Right atrium auricular region (tissue), 2 donors: ENCODE data around the gene LCN12. TPM values are rescaled to one million over a fixed set of nuclear protein-coding genes. Genes with fewer than 3 reads are reported as not detected.

Source experiments
- DNase-seq: peaks from one replicate; pipeline ENCODE4 v3.0.0-alpha.2; 2019; ENCODE audit warnings: low spot score
- H3K27ac ChIP-seq, 2 donors: fragments of 200-600 bp; sonication (generic); 1 replicate in 1 of 2; 2 replicates in 1 of 2; pipeline ENCODE4 v1.5.1; 2016 to 2019
- H3K27me3 ChIP-seq, 2 donors: fragments of 200-600 bp; sonication (generic); one replicate each; pipeline versions ENCODE4 v1.5.1 to v1.6.0; 2017 to 2019
- H3K36me3 ChIP-seq: fragments of 200-600 bp; sonication (generic); one replicate; pipeline ENCODE4 v1.5.1; 2016
- H3K4me1 ChIP-seq, 2 donors: fragments of 200-600 bp; sonication (generic); one replicate each; pipeline versions ENCODE4 v1.5.1 to v1.6.0; 2017 to 2019
- H3K4me3 ChIP-seq, 2 donors: fragments of 200-600 bp; sonication (generic); 1 replicate in 1 of 2; 2 replicates in 1 of 2; pipeline ENCODE4 v1.5.1; 2017 to 2019; ENCODE audit warnings: mild to moderate bottlenecking in 1 of 2, moderate library complexity in 1 of 2
- H3K9me3 ChIP-seq, 2 donors: fragments of 200-600 bp; sonication (generic); one replicate each; pipeline ENCODE4 v1.5.1; 2019
- total RNA-seq, 2 donors: library from RNA; depleted of rRNA; stranded (reverse); fragments of >200 nt; gene quantifications; one replicate each; pipeline ENCODE4 v1.1.0, GENCODE V29; 2016
- TF ChIP-seq, protein P1 (sequence below), 2 donors: fragments of 200-600 bp; sonication (generic); IDR thresholded peaks; one replicate each; pipeline ENCODE4 v1.5.1; 2019; ENCODE audit warnings: antibody characterized with exemption in 2 of 2

LCN12 gene
- total RNA-seq, 2 donors from 2014 or later = 10.8 to 11.3 TPM

DNA sequence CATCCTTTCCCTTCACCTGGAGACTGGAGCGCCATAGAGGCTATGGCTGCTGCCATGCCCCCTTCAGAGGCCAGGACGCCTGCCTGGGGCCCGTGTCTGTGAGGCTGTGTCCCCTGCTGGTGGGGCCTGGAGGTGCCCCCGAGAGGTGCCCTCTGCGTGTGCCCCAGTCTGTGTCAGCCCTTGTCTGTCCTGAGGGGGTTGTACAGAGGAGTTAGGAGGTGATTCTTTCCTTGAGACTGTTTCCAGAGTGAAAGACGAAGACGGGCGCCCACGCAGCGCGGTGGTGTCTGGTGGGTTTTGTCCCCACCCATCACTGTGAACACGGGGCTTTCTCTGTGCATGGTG lies 41.2 kb upstream of the LCN12 start:
- Histone ChIP-seq H3K27ac (no peak overlapping the region), H3K9me3 (no peaks in the 10 kb centered on the region), H3K4me1 (no peaks in the 10 kb centered on the region), H3K36me3 (peaks cover 25% of the 10 kb centered on the region), H3K27me3 (no peaks in the 10 kb centered on the region), H3K4me3 (no peak overlapping the region)
- TF ChIP-seq, protein P1, sequence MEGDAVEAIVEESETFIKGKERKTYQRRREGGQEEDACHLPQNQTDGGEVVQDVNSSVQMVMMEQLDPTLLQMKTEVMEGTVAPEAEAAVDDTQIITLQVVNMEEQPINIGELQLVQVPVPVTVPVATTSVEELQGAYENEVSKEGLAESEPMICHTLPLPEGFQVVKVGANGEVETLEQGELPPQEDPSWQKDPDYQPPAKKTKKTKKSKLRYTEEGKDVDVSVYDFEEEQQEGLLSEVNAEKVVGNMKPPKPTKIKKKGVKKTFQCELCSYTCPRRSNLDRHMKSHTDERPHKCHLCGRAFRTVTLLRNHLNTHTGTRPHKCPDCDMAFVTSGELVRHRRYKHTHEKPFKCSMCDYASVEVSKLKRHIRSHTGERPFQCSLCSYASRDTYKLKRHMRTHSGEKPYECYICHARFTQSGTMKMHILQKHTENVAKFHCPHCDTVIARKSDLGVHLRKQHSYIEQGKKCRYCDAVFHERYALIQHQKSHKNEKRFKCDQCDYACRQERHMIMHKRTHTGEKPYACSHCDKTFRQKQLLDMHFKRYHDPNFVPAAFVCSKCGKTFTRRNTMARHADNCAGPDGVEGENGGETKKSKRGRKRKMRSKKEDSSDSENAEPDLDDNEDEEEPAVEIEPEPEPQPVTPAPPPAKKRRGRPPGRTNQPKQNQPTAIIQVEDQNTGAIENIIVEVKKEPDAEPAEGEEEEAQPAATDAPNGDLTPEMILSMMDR (IDR thresholded peaks at IDR 0.05) = no peak
- no peak for DNase-seq

DNA sequence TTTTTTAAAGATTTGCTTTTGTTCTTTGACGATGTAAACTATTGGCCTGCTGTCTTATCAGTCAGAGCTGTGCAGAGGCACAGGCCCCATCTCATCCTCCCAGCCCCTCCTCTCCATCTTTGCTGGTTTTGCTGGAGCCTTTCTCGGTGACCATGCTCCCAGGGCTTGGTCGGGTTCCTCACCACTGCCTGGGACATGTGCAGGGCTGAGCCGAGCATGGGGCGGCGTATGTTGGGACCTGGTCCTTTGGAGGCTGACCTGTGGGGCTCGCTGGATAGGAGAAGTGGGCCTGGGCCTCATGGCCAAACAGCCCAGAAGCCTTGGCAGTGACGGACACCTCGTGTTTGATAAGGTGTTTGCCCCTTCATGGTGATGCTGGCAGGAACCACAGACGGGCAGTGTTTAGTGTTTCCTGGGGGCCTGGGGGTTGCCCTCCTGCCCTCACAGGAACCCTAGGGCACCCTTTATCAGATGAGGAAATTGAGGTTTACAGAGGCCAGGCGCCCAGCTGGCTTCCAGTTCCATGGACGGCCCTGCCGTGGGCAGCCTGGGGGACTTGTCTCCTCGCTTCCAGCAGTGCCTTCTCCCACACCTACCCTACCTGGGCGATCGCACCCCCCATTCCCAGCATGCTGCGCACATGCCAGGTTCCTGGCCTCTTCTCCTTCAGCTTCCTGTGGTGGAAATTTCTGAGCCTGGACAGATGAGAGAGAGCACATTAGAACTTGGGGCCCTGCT lies 38.2 kb upstream of the LCN12 start:
- no peak overlapping the region for H3K4me3 ChIP-seq
- no peak for DNase-seq
- H3K27me3 ChIP-seq = no peaks in the 10 kb centered on the region
- H3K27ac ChIP-seq = no peak overlapping the region
- no peaks in the 10 kb centered on the region for H3K4me1 ChIP-seq
- TF ChIP-seq, protein P1 (IDR thresholded peaks at IDR 0.05) = no peak
- H3K9me3 ChIP-seq = no peaks in the 10 kb centered on the region
- H3K36me3 ChIP-seq = peaks cover 29% of the 10 kb centered on the region

DNA sequence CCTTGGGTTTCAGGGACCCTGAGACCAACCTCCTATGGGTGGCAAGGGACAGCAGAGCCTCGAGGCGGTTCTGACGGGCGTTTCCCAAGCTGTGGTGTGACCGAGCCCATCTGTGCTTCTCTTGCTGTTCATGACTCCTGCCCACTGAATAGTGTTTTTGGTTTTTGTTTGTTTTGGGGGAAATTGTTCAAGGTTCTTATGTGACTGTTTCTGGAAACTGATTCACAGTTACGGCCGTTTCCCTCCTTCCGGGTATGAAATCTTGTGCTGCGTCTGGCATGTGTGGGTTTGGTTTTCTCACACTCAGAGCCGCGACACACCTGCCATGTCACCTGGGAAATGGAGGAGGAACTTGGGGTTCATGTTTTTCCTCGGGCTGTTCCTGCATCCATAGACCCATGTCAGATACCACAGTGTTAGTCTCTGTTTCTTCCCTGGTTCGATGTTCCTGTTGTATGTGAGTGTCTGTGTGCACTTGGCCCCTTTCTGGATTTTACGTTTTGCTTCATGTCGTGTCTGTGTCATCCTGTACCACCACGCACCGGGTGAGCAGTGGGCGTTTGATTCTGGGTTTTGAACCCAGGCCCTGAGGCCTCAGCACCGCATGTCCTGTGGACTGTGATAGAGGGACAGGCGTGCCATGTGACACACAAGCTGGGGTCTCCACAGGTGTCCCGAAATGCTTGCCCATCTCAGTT lies 36.3 kb upstream of the LCN12 start:
- no peaks in the 10 kb centered on the region for H3K4me1 ChIP-seq
- no peak overlapping the region for H3K27ac ChIP-seq
- no peaks in the 10 kb centered on the region for H3K27me3 ChIP-seq
- TF ChIP-seq, protein P1 (IDR thresholded peaks at IDR 0.05) = no peak
- peaks cover 28% of the 10 kb centered on the region for H3K36me3 ChIP-seq
- H3K9me3 ChIP-seq = no peaks in the 10 kb centered on the region
- H3K4me3 ChIP-seq = no peak overlapping the region
- no peak for DNase-seq

DNA sequence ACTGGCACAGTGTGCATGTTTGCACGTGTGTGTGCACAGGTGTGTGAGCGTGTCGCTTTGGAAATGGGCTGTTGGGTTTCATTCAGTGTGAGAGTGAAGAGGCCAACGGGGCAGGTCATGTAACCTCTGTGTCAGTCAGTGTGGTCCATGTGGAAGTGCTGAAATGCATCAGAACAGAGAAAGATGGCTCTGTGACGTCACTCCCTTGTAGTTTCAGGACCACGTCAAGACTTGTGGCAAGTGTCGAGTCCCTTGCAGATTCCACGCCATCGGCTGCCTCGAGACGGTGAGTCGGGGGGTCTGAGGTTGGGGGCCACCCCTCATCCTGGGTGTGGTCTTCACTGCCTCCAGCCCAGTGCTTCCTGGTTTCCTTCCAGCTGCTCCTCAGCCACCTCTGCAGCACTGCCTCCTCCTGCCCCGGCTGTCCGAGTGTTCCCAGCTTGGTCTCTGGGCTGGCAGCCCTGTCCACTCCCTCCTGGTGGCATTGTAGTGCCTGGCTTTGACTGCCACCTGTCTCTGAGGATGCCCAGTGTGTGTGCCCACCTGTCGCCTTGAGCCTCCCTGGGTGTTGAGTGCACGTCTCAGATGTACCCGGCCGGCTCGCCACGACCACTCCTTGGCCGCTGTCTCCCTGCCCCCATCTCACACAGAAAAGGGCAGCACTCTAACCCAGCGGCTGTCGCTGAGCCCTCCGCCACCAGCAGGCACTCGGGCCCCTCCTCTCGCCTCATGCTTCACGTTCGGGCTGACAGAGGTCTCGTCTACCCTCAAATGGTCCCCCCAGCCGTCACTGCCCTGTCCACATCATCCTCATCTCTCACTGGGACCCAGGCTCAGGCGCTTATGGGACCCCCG lies 35.5 kb upstream of the LCN12 start:
- H3K4me1 ChIP-seq = peaks cover 0 to 5% of the 10 kb centered on the region in 2 donors
- TF ChIP-seq, protein P1 (IDR thresholded peaks at IDR 0.05) = no peak
- no peak overlapping the region for H3K4me3 ChIP-seq
- no peaks in the 10 kb centered on the region for H3K9me3 ChIP-seq
- no peaks in the 10 kb centered on the region for H3K27me3 ChIP-seq
- no peak overlapping the region for H3K27ac ChIP-seq
- H3K36me3 ChIP-seq = peaks cover 31% of the 10 kb centered on the region
- DNase-seq = no peak

DNA sequence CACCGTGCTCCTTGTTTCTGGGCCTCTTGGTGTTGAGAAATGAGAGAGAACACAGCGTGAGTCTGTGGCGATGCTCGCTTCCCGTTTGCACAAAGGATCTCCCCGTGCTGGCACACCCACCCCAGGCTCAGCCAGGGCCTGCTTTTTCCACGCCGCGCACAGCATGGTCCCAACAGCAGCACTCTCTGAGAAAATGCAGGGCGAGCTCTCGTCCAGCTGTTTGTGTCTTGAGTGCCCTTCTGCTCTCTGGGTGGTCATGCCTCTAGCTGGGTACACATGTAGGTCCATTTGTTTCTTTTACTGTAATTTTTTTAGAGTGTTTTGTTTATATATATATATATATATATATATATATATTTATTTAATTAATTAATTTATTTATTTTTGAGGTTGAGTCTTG lies 34.2 kb upstream of the LCN12 start:
- no peak overlapping the region for H3K27ac ChIP-seq
- DNase-seq = no peak
- H3K4me1 ChIP-seq = peaks cover 0 to 14% of the 10 kb centered on the region in 2 donors
- H3K4me3 ChIP-seq = no peak overlapping the region
- peaks cover 31% of the 10 kb centered on the region for H3K36me3 ChIP-seq
- no peaks in the 10 kb centered on the region for H3K9me3 ChIP-seq
- no peaks in the 10 kb centered on the region for H3K27me3 ChIP-seq
- TF ChIP-seq, protein P1 (IDR thresholded peaks at IDR 0.05) = no peak
